Hematopoietic multipotent progenitor cell treated with erythropoietin and hydrocortisone succinate and interleukin-3 and kit ligand, for 6 days (in vitro differentiated cells): ENCODE results near the gene MINK1.

Experiments used
- DNase-seq: peaks from one replicate; pipeline ENCODE4 v3.0.0-alpha.2; 2015

MINK1 gene

DNA sequence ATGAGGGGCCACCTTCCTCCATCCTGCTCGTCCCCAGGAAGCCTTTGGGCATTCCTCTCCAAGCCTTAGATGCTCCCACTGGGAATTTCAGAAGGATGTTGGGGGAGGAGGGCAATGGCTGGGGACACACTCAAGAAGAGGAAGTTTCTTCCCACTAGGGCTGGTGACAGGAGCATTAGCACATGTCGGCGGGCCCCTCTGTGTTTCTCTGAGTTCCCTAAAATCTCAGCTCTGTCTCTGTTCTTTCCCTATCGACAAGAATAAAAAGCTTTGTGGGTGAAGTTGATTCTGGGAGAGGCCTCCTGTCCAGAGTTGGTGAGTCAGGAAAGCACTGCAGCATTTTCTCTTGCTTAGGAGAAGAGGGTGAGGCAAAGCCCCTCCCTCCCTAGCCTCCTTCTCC, 46.5 kb downstream of the MINK1 start:
- no peak for DNase-seq

DNA sequence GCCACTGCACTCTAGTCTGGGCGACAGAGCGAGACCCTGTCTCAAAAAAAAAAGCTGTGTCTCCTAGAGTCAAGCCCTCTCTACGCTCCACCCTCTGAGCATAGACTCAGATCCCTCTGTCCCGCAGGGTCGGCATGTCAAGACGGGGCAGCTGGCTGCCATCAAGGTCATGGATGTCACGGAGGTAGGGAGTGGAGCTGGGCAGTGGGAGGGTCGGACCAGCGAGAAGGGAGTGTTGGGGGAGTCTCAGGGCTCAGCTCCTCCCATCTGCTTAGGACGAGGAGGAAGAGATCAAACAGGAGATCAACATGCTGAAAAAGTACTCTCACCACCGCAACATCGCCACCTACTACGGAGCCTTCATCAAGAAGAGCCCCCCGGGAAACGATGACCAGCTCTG, 47.7 kb downstream of the MINK1 start:
- no peak for DNase-seq

DNA sequence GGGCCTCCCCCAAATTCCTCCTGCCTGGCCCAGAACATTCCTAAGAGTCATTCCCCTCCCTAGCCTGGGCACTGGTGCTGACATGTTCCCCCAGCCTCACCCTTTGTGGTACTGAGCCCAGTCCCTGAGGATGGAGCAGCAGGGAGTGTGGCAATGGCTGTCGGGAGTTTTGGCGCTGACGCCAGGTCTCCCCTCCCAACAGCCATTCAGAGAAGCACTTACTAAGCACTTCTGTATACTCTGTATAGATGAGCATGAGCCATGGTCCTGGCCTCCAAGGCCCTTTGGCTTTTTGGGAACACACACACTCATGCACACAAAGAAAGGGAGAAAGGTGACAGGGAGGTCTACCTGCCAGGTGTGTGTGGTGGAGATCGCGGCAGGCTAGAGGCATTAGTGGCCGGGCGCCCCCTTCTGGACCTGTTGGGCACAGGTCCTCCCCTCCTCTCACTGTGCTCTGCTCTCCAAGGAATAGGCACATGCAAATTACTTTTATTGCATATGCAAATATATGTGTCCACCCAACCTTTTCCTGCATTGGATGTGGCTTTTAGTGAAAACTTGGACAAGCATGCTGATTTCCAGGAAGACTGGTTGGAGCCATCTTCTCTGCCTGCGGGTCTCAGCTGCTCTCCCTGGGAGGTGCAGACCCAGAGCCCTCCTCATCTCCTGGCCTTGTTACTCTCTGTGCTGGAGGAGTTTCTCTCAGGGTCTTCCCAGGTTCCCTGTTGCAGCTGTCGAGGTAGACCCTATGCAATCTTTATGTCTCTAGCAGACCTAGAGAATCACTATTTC, 48.8 kb downstream of the MINK1 start:
- peak; percentile 78 for DNase-seq

DNA sequence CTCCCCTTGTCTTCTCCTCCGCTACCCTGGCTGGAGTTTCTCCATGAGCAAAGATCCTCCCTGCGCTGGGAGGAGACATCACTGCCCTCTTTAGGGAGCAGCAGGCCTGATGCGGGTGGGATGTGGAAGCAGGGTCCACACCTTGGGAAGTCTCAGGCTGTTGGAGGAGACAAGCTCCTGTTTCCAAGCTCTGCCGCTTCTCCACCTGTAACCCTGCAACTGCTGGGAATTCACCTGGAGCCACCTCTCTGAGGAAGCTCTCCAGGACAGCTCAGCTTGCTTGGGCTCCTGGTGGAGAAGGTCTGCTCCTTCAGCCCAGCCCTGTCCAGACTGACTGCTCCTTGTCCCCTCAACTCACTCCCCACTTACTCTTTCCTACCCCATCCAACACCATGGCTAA, 51.3 kb downstream of the MINK1 start:
- no peak for DNase-seq

DNA sequence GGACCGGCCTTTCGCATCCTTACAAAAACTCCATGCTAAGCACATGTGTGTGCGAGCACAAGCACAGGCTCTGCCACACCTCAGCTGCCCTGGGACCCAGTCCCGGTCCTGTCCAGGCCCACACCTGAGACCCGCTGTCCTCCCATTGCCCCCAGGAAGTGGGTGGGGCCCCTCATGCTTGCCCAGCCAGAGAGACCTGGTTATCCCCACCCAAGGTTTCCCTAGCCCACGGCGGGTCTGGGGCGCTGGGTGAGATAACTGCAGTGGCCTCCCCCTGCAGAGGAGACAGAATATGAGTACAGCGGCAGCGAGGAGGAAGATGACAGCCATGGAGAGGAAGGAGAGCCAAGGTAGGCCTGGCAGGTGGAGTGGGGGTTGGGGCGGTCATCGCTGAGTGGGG, 53.7 kb downstream of the MINK1 start:
- DNase-seq, result no peak

DNA sequence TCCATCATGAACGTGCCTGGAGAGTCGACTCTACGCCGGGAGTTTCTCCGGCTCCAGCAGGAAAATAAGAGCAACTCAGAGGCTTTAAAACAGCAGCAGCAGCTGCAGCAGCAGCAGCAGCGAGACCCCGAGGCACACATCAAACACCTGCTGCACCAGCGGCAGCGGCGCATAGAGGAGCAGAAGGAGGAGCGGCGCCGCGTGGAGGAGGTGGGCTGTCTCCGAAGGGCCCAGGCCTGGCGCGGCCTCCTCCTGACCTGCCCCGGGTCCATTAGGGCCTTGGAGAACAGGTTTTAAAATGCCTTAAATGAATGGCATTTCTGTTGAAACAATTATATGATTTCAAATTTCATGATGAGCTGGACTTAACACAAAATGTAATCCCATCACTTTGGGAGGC, 54.4 kb downstream of the MINK1 start:
- no peak for DNase-seq

DNA sequence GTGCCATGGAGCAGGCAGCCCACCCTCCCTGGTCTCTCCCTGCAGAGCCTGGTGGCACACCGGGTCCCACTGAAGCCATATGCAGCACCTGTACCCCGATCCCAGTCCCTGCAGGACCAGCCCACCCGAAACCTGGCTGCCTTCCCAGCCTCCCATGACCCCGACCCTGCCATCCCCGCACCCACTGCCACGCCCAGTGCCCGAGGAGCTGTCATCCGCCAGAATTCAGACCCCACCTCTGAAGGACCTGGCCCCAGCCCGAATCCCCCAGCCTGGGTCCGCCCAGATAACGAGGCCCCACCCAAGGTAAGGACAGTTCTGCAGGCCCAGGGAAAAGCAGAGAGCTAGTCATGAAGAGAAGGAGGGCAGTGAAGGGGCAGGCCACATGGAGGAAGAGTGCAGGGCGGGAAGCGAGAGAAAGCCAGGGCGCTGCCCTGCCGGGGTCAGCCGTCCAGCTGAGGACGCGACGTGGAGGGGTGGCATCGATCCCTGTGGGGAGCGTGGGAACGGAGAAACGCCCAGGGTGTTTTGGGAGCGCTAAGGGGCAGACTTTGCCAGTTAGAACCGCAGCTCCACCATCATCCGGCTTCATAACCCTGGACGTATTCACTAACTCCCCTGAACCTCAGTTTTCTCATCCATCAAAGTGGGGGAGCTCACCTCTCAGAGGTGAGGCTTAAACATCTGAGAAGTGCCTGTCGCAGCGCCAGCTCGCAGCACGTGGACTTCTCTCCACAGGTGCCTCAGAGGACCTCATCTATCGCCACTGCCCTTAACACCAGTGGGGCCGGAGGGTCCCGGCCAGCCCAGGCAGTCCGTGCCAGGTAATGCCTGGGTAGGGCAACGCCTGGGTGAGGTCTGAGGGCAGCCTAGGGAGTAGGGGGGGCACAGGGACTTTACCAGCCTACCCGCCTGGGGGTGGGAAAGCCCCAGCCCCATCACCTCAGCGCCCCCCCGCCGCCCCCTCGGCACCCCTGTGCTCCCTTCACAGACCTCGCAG, 58.6 kb downstream of the MINK1 start:
- peak; percentile 70 for DNase-seq

DNA sequence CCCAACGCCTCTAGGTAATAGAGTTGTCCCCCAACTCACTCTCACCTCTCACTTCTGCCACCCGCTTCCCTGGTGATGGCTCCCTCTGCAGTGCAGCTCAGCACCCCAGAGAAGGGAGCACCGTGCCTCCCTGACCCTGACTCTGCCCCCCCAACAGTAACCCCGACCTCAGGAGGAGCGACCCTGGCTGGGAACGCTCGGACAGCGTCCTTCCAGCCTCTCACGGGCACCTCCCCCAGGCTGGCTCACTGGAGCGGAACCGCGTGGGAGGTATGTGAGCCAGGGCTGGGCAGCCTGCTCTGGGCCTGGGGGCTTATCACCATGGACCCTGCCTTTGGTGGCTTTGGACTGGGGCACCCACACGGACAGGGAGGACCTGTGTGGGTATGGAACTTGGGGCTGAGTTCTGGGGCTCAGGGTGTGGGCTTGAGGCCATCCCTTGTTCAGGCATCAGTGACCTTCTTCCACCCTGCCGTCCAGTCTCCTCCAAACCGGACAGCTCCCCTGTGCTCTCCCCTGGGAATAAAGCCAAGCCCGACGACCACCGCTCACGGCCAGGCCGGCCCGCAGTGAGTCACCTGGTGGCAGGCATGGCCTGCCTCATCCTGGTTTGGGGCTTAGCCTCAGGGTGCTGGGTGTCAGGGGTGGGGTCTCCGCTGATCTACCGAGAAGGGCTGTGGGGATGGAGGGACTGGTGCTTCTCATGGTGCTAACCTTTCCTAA, 59.5 kb downstream of the MINK1 start:
- DNase-seq, result no peak

DNA sequence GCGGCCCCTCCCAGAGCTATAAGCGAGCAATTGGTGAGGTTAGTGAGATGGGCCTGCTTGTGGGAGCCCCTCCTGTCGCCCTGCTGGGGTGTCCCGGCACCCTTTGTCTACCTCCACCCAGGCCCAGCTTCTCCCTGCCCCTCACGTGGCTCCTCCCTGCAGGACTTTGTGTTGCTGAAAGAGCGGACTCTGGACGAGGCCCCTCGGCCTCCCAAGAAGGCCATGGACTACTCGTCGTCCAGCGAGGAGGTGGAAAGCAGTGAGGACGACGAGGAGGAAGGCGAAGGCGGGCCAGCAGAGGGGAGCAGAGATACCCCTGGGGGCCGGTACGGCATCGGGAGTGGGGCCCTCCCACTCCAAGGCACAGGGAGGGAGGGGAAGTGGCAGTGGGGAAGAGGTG, 60.1 kb downstream of the MINK1 start:
- DNase-seq, result no peak

DNA sequence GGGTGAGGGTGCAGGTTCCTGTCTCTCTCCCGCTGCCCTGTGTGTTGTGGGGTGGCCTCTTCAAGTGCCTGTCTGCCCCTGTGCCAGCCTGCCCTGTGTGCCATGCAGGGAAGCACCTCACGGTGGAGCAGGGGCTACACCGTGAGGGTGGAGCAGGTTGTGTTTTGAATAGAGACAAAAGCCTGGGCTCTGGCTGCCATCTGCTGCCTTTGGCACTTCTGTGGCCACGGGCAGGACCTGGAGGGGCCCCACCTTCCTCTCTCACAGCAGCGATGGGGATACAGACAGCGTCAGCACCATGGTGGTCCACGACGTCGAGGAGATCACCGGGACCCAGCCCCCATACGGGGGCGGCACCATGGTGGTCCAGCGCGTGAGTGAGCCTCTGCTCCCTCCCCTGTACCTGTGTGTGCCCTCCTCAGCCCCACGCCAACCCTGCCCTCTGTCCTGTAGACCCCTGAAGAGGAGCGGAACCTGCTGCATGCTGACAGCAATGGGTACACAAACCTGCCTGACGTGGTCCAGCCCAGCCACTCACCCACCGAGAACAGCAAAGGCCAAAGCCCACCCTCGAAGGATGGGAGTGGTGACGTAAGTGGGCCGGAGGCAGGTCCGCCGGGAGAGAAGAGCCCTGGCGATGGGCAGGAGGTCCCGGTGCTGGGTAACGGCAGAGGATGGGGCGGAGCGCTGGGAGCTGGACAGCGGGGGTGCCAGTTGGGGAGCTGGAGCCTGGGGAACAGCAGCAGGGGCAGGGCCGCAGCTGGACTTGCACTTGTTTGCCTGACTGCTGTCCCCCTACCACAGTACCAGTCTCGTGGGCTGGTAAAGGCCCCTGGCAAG, 60.8 kb downstream of the MINK1 start:
- no peak for DNase-seq

DNA sequence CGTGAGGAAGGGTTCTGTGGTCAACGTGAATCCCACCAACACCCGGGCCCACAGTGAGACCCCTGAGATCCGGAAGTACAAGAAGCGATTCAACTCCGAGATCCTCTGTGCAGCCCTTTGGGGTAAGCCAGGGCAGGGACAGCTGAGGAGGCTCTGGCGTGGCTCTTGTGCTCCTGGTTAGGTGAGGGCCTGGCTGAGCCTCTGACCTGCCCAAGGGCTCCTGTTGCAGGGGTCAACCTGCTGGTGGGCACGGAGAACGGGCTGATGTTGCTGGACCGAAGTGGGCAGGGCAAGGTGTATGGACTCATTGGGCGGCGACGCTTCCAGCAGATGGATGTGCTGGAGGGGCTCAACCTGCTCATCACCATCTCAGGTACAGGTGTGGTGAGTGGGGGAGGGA, 62.0 kb downstream of the MINK1 start:
- DNase-seq, result no peak

DNA sequence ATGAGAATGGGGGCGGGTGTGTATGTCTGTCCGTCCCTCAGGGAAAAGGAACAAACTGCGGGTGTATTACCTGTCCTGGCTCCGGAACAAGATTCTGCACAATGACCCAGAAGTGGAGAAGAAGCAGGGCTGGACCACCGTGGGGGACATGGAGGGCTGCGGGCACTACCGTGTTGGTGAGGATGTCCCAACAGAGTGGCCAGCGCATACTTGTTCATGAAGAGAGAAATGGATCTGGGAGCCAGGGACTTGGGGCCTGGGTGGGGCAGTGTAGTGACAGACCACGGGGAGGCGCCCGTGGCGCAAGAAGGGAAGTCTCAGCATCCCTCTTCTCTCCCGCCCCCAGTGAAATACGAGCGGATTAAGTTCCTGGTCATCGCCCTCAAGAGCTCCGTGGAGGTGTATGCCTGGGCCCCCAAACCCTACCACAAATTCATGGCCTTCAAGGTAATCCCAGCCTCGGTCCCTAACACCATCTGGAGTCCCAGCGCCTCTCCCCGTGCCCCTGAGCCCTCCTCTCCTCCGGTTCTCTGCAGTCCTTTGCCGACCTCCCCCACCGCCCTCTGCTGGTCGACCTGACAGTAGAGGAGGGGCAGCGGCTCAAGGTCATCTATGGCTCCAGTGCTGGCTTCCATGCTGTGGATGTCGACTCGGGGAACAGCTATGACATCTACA, 62.7 kb downstream of the MINK1 start:
- no peak for DNase-seq

DNA sequence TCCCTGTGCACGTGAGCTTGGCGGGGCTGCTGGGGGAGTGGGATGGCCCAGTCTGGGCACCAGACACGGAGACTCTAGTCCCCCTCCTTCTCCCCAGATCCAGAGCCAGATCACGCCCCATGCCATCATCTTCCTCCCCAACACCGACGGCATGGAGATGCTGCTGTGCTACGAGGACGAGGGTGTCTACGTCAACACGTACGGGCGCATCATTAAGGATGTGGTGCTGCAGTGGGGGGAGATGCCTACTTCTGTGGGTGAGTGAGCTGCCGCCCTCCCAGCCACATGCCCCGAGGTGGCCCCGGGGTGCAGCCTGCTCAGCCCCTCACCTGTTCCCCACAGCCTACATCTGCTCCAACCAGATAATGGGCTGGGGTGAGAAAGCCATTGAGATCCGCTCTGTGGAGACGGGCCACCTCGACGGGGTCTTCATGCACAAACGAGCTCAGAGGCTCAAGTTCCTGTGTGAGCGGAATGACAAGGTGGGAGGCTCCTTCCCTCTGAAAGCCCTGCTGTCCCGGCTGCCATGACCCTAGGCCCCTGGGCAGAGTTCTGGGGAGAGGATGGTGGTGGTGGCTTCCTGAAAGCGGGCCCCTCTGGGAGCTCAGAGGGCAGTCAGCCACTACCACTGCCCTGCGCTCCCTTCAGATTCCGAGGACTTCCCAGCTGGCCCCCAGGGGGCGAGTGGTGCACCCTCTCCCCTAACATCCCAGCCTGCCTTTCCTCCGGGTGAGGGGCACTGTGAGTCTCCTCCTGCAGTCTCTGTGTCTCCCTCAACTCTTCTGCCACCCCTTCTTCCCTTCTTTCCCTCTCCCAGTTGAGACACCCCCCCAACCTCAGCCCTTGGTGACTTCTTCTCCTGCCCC, 63.4 kb downstream of the MINK1 start:
- DNase-seq, result no peak

DNA sequence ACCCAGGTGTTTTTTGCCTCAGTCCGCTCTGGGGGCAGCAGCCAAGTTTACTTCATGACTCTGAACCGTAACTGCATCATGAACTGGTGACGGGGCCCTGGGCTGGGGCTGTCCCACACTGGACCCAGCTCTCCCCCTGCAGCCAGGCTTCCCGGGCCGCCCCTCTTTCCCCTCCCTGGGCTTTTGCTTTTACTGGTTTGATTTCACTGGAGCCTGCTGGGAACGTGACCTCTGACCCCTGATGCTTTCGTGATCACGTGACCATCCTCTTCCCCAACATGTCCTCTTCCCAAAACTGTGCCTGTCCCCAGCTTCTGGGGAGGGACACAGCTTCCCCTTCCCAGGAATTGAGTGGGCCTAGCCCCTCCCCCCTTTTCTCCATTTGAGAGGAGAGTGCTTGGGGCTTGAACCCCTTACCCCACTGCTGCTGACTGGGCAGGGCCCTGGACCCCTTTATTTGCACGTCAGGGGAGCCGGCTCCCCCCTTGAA, 64.1 kb downstream of the MINK1 start:
- no peak for DNase-seq

DNA sequence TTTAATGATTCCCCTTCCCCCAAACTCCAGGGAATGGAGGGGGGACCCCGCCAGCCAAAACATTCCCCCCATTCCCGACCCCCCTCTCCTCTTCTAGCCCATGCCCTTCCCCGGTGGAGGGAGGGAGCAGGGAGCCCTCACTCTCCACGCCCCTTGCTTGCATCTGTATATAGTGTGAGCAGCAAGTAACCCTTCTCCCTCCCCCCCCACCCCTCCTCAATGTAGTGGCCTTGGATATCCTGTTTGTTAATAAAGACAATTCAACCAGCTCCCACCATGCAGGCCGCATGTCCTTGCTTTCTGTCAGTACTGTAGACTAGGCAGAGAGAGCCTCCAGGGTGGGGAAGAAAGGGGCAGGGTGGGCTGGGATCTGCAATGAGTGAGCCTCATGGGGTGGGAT, 64.6 kb downstream of the MINK1 start:
- no peak for DNase-seq

DNA sequence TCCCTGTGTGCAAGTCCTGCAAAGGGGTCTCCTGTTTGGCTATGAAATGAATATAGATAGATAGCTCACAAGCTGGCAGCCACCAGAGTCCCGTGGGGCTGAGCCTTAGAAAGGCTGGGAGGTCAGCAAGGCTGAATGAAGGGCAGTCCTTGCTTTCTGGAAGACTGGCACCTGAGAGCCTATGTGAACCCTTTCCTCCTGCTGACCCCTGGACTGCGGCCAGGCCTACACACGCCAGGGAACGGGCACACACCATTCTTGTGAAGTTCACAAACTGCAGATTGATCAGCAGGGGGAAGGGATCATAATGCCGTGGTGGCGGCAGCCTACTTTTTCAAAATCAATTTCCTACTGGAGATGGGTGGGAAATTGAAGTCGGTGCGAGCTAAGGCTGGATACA, 65.2 kb downstream of the MINK1 start:
- no peak for DNase-seq

DNA sequence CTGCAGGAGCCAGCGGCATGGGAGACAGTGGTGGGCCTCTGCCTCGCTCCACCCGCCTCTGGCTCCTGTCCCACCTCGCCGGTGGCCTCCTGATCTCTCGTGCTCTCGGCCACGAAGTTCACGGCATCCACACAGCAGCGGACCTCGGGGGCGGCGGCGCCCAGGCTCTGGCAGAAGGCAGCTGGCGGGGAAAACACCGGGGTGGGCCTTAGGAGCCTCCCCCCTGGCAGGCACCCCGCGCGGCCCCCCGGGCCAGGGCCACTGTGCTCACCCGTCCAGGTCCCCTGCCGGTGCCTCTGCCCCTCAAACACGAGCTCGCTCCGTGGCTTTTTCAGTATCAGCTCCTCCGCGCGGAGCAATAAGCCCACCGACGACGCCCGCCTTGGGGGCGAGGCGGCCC, 65.8 kb downstream of the MINK1 start:
- DNase-seq, result no peak

DNA sequence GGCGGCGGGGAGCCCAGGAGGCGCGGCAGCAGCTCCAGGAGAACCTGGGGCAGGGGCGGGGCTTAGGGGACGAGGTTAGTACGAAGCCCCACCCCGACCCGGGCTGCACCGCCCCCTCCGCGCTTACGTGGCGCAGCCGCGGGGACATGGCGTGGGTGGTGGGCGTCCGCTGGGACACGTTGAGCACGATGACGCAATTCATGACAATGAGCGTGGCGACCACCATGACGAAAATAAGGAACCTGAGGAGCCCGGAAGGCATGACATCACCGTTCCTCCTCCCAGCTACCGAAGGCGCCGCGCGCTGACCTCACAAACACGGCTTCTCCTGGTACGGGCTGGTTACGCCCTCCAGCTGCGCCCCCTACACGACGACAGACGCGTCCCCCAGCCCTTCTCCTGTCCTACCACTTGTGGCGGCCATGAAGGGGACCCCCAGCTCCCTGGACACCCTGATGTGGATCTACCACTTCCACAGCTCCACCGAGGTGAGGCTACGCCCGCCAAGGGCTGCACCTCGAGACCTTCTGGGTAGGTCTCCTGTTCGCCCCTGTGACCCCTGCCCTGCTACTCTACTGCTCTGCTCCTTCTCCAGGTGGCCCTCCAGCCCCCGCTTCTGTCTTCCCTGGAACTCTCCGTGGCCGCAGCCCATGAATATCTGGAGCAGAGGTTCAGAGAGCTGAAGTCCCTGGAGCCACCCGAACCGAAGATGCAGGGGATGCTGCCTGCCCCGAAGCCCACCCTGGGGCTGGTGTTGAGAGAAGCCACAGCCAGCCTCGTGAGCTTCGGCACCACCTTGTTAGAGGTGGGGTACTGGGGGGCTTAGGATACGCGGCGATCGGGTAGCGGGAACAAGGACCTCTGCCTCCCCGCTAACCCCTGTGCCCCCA, 66.4 kb downstream of the MINK1 start, which contains the start of gene C17orf107:
C17orf107 (plus strand) TSS at position 196 of the 890 bp plus-strand sequence; CDS start at position 423, 227 bp downstream.
- DNase-seq, result peak; percentile 88
